K562 (cell line): ENCODE data around the gene FARP2. TPM values are rescaled to one million over a fixed set of nuclear protein-coding genes. Genes with fewer than 3 reads are reported as not detected.

Experiments used
- ARID1B ChIP-seq: fragments of 450-650 bp; IDR thresholded peaks from 2 replicates; pipeline ENCODE4 v1.6.1; 2016; ENCODE audit warnings: antibody characterized with exemption, mild to moderate bottlenecking, inconsistent platforms
- BACH1 ChIP-seq: fragments of 200-800 bp; sonication (Bioruptor generic); IDR thresholded peaks from 2 replicates; pipeline ENCODE4 v1.6.1; 2016; ENCODE audit warnings: missing genetic modification characterization, missing compliant biosample characterization
- E4F1 ChIP-seq: fragments of 250-450 bp; sonication (Bioruptor Pico); IDR thresholded peaks from 2 replicates; pipeline ENCODE4 v1.5.0; 2021; ENCODE audit warnings: mild to moderate bottlenecking, borderline replicate concordance
- ELF4 ChIP-seq: fragments of 450-650 bp; formaldehyde crosslinking; IDR thresholded peaks from 2 replicates; pipeline ENCODE4 v1.4.0; 2022; ENCODE audit warnings: missing genetic modification characterization
- ETV1 ChIP-seq: fragments of 450-650 bp; conservative IDR thresholded peaks from 2 replicates; pipeline ENCODE4 v1.6.1; 2016; ENCODE audit warnings: missing genetic modification characterization, control low read depth, low read depth, missing compliant biosample characterization
- GABPB1 ChIP-seq: sonication (generic); formaldehyde crosslinking; IDR thresholded peaks from 2 replicates; pipeline ENCODE4 v1.8.0; 2022; ENCODE audit warnings: mild to moderate bottlenecking, missing genetic modification reagents
- GTF2F1 ChIP-seq: IDR thresholded peaks from 2 replicates; pipeline ENCODE4 v1.6.1; 2011; ENCODE audit warnings: low read depth, low read length, improper control_type of control experiment
- KDM5B ChIP-seq: fragments of 200-600 bp; sonication (generic); IDR thresholded peaks from 2 replicates; pipeline ENCODE4 v1.6.1; 2012; ENCODE audit warnings: low read depth, mild to moderate bottlenecking, moderate library complexity, low read length, control low read depth, inconsistent platforms; ENCODE audit not compliant: insufficient replicate concordance
- MCM5 ChIP-seq: fragments of 450-650 bp; IDR thresholded peaks from 2 replicates; pipeline ENCODE4 v1.6.1; 2016; ENCODE audit warnings: low read depth
- POLR2B ChIP-seq: fragments of 450-650 bp; IDR thresholded peaks from 2 replicates; pipeline ENCODE4 v1.6.1; 2018; ENCODE audit warnings: low read depth; ENCODE audit not compliant: partially characterized antibody
- RBBP5 ChIP-seq: fragments of 200-600 bp; sonication (generic); IDR thresholded peaks from 2 replicates; pipeline ENCODE4 v1.6.1; 2012; ENCODE audit warnings: borderline replicate concordance, mild to moderate bottlenecking, low read length, control low read depth, inconsistent platforms; ENCODE audit not compliant: insufficient read depth, poor library complexity, severe bottlenecking
- TAF7 ChIP-seq: fragments of 450-650 bp; IDR thresholded peaks from 2 replicates; pipeline ENCODE4 v1.6.1; 2016; ENCODE audit warnings: missing genetic modification characterization, missing compliant biosample characterization
- TAL1 ChIP-seq: fragments of 450-650 bp; IDR thresholded peaks from 2 replicates; pipeline ENCODE4 v1.6.1; 2016; ENCODE audit warnings: mild to moderate bottlenecking
- ZNF444 ChIP-seq: fragments of 250-450 bp; sonication (Bioruptor Pico); IDR thresholded peaks from 2 replicates; pipeline ENCODE4 v1.4.0; 2020; ENCODE audit warnings: mild to moderate bottlenecking, moderate library complexity
- ZNF75A ChIP-seq: fragments of 450-650 bp; formaldehyde crosslinking; IDR thresholded peaks from 2 replicates; pipeline ENCODE4 v1.4.0; 2020; ENCODE audit warnings: mild to moderate bottlenecking
- polyA plus RNA-seq, 8 experiments: library from polyadenylated mRNA; depleted of rRNA in 4 of 8; stranded (reverse) in 5 of 8; unstranded in 3 of 8; fragments of >200 nt; fragmentation: Nextera tagmentation in 2 of 8; fragmentation: Illumina TruSeq in 1 of 8; extraction: Ambion mirVana in 2 of 8; extraction: Trizol in 1 of 8; gene quantifications; 2 replicates each; pipeline versions ENCODE4 v1.2.1 to v1.2.3, GENCODE V29; 2011 to 2014; ENCODE audit warnings: inconsistent platforms in 1 of 8, missing spikeins in 1 of 8
- total RNA-seq, 7 experiments: library from RNA; depleted of rRNA in 6 of 7; stranded (reverse); fragments of >200 nt in 6 of 7; fragmentation: Illumina TruSeq in 2 of 7; extraction: Trizol in 2 of 7; gene quantifications; 2 replicates each; pipeline versions ENCODE4 v1.2.1 to v1.2.3, GENCODE V29; 2011 to 2021; ENCODE audit warnings: low replicate concordance in 1 of 7
- TF ChIP-seq, protein P1 (sequence below): fragments of 450-650 bp; conservative IDR thresholded peaks from 2 replicates; pipeline ENCODE4 v1.6.1; 2016; ENCODE audit warnings: missing genetic modification characterization, low read depth, mild to moderate bottlenecking, missing compliant biosample characterization, moderate library complexity
- TF ChIP-seq, protein P2 (sequence below), 2 experiments: fragments of 450-650 bp in 1 of 2; sonication (generic) in 1 of 2; formaldehyde crosslinking; conservative IDR thresholded peaks; 2 replicates each; pipeline versions ENCODE4 v1.4.0 to v1.8.1; 2020 to 2022; ENCODE audit warnings: mild to moderate bottlenecking in 1 of 2, missing genetic modification reagents in 1 of 2
- TF ChIP-seq, protein P3 (sequence below): sonication (generic); formaldehyde crosslinking; IDR thresholded peaks from 2 replicates; pipeline ENCODE4 v1.8.0; 2022; ENCODE audit warnings: mild to moderate bottlenecking, missing genetic modification reagents, borderline replicate concordance
- TF ChIP-seq, protein P4 (sequence below): fragments of 200-800 bp; sonication (Bioruptor generic); IDR thresholded peaks from 2 replicates; pipeline ENCODE4 v1.6.1; 2017; ENCODE audit warnings: missing genetic modification characterization, missing compliant biosample characterization

The FARP2 gene
- total and polyA plus RNA-seq, 9 of the 15 experiments (the other 6 are each of a cell fraction or from before 2014, with no cell fraction given) = 4.1 to 38.1 (median 21.1) TPM

DNA sequence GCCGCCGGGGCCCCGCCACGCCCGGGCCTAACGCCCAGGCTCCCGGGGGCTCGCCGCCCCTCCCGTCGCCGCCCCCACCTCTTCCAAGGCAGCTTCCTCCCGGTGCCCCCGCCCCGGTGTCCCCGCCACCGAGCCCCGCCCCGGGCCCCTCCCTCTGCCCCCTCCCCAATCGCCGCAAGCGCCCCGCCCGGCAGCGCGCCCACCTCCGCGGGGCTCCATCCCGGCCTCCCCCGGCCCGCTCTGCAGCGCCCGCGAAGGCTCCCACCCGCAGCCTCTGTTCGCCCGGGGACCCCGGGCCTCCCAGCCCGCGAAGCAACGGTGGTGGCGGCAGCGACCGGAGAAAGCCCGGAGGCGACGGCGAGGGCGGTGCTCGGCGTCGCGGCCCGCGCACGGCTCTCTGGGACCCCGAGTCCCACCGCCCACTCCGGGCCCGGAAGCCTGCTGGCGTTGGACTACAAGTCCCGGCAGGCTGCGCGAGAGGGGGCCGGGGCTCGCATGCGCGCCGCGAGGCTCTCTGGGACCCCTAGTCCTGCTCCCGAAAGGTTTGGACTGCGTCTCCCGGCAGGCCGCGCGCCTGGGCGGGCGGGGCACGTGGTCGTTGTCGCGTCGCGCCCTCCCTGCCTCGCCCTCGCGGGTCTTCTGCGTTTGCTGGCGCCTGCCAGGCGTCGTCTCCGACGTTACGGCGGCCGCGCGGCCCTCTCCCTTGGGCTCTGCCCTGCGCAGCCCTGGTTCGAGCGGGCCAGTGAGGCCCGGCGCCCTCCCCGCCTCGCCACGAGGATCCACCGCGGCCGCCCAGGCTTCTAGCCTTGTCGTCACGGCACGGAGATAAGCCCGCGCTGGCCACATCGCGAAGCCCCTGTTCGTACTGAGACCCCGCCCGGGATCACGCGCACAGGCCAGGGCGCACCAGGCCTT, 152.4 kb downstream of the FARP2 start, which contains the start of gene STK25 (continued):
- TF ChIP-seq GTF2F1 = 0 out of 2 replicates have a peak, but pooled peaks have one; percentile 30
- no peak for TF ChIP-seq ELF4 (CRISPR knock-in tag)
- TF ChIP-seq E4F1 = no peak
- peak; percentile 60 for TF ChIP-seq RBBP5
- no peak for TF ChIP-seq ETV1 (tag)
- no peak for TF ChIP-seq ZNF444 (CRISPR knock-in tag)
- peak; percentile 61 for TF ChIP-seq KDM5B
- no peak for TF ChIP-seq MCM5
- no peak for TF ChIP-seq ZNF75A (CRISPR knock-in tag)
- TF ChIP-seq TAL1 = no peak
- no peak for TF ChIP-seq BACH1 (tag)
- TF ChIP-seq, protein P1, sequence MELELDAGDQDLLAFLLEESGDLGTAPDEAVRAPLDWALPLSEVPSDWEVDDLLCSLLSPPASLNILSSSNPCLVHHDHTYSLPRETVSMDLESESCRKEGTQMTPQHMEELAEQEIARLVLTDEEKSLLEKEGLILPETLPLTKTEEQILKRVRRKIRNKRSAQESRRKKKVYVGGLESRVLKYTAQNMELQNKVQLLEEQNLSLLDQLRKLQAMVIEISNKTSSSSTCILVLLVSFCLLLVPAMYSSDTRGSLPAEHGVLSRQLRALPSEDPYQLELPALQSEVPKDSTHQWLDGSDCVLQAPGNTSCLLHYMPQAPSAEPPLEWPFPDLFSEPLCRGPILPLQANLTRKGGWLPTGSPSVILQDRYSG (tag) = no peak; the same call in 1 of the 2 replicates
- TF ChIP-seq, protein P2, sequence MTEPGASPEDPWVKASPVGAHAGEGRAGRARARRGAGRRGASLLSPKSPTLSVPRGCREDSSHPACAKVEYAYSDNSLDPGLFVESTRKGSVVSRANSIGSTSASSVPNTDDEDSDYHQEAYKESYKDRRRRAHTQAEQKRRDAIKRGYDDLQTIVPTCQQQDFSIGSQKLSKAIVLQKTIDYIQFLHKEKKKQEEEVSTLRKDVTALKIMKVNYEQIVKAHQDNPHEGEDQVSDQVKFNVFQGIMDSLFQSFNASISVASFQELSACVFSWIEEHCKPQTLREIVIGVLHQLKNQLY (CRISPR knock-in tag; conservative IDR thresholded peaks at IDR 0.05) = peak in 1 of 2 experiments; percentile 96; a peak in 2 of 4 replicates
- no peak for TF ChIP-seq TAF7 (tag)
- TF ChIP-seq POLR2B = no peak
- peak; percentile 86 for TF ChIP-seq GABPB1 (CRISPR knock-in tag)
- TF ChIP-seq, protein P3, sequence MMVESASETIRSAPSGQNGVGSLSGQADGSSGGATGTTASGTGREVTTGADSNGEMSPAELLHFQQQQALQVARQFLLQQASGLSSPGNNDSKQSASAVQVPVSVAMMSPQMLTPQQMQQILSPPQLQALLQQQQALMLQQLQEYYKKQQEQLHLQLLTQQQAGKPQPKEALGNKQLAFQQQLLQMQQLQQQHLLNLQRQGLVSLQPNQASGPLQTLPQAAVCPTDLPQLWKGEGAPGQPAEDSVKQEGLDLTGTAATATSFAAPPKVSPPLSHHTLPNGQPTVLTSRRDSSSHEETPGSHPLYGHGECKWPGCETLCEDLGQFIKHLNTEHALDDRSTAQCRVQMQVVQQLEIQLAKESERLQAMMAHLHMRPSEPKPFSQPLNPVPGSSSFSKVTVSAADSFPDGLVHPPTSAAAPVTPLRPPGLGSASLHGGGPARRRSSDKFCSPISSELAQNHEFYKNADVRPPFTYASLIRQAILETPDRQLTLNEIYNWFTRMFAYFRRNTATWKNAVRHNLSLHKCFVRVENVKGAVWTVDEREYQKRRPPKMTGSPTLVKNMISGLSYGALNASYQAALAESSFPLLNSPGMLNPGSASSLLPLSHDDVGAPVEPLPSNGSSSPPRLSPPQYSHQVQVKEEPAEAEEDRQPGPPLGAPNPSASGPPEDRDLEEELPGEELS = no peak; the same call in 1 of the 2 replicates
- no peak for TF ChIP-seq ARID1B
- TF ChIP-seq, protein P4, sequence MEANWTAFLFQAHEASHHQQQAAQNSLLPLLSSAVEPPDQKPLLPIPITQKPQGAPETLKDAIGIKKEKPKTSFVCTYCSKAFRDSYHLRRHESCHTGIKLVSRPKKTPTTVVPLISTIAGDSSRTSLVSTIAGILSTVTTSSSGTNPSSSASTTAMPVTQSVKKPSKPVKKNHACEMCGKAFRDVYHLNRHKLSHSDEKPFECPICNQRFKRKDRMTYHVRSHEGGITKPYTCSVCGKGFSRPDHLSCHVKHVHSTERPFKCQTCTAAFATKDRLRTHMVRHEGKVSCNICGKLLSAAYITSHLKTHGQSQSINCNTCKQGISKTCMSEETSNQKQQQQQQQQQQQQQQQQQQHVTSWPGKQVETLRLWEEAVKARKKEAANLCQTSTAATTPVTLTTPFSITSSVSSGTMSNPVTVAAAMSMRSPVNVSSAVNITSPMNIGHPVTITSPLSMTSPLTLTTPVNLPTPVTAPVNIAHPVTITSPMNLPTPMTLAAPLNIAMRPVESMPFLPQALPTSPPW (CRISPR knock-in tag) = peak; percentile 94
